Brain microvascular endothelial cell (primary cell): Measurements from ENCODE around the gene CEMIP2.

ENCODE experiments used
- DNase-seq: peaks from one replicate; pipeline ENCODE4 v3.0.0-alpha.2; 2020
- H3K27ac ChIP-seq: fragments of 250-450 bp; sonication (Bioruptor Pico); 2 replicates; pipeline ENCODE4 v1.5.1; 2020; ENCODE audit warnings: mild to moderate bottlenecking, moderate library complexity
- H3K27me3 ChIP-seq: fragments of 250-450 bp; sonication (Bioruptor Pico); replicated peaks from 2 replicates; pipeline ENCODE4 v1.5.1; 2020; ENCODE audit warnings: mild to moderate bottlenecking
- H3K36me3 ChIP-seq: fragments of 250-450 bp; sonication (Bioruptor Pico); replicated peaks from 2 replicates; pipeline ENCODE4 v1.5.1; 2020; ENCODE audit warnings: mild to moderate bottlenecking
- H3K4me3 ChIP-seq: 2 replicates; pipeline ENCODE4 v1.5.1; 2011; ENCODE audit warnings: low read depth, mild to moderate bottlenecking, control low read depth, low read length, moderate library complexity
- CTCF ChIP-seq: IDR thresholded peaks from 2 replicates; pipeline ENCODE4 v1.5.1; 2011; ENCODE audit warnings: low read depth, mild to moderate bottlenecking, moderate library complexity, low read length, control low read depth, inconsistent platforms; ENCODE audit errors: missing control alignments
- in situ Hi-C: cut with HindIII; loops from 2 replicates; pipeline ENCODE4 v1.10.0; 2017; ENCODE audit warnings: low sequenced_read_pairs, low pct_ligation_motif_present

Gene CEMIP2

DNA sequence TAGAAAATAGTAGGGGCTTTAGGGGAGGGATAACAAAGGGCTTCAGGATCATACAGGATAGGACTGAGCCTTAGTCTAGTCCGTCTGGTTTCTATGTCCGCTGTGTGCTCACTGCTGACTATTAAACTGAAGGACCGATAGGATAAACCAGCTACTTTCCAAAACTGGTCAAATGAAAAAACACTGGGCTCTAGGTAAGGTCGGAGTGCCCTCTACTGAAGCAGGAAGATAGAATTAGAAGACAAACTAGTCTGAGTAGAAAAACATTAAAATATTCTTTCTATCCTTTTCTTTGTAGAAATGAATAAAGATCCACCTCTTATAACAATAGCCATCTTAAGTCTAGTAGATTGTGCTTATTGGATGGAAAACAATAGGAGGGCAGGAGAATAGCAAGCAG, 133.6 kb downstream of the CEMIP2 start:
- no peak for DNase-seq
- Histone ChIP-seq H3K27me3 (no peaks in the 10 kb centered on the region), H3K4me3 (no peak overlapping the region), H3K36me3 (no peaks in the 10 kb centered on the region), H3K27ac (no peak overlapping the region)
- in situ Hi-C loops = no loop called here
- no peak for TF ChIP-seq CTCF
